GM13977 (cell line): ENCODE data around the gene ANKLE2.

Experiments used
- DNase-seq: peaks from one replicate; pipeline ENCODE4 v3.0.0; 2012; ENCODE audit warnings: low spot score
- in situ Hi-C: fragments of 300-500 bp; cut with MboI; formaldehyde crosslinking; loops from one replicate; pipeline ENCODE4 v1.12.0; 2022; ENCODE audit warnings: low sequenced_read_pairs, low pct_unique_long_range_greater_than_20kb, mixed read lengths, inconsistent platforms; ENCODE audit not compliant: unreplicated experiment
- TF ChIP-seq, protein P1 (sequence below): IDR thresholded peaks from 2 replicates; pipeline ENCODE4 v1.5.1; 2012; ENCODE audit warnings: mild to moderate bottlenecking, control low read depth; ENCODE audit not compliant: insufficient read depth; ENCODE audit errors: extremely low read depth, missing control alignments

The ANKLE2 gene

DNA sequence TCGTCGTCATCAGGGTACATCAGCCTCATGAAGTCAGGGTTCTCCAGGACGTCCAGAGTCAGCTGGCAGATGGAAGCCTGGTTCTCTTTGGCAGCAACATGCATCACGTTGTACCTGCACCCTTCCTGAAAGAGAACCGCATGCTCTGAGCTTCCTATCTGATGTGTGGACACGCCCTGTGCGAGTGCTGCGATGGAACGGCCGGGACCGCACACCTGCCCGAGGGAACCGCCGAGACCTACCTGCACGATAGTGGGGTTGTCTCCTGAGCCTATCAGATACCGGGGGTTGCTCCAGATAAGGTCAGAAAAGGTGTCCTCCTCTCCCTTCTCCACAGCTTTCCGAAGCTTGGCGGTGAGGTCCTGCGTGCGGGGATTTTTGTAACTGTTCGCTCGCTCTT, 13.7 kb downstream of the ANKLE2 start:
- DNase-seq = no peak
- in situ Hi-C loops = no loop called here
- TF ChIP-seq, protein P1, sequence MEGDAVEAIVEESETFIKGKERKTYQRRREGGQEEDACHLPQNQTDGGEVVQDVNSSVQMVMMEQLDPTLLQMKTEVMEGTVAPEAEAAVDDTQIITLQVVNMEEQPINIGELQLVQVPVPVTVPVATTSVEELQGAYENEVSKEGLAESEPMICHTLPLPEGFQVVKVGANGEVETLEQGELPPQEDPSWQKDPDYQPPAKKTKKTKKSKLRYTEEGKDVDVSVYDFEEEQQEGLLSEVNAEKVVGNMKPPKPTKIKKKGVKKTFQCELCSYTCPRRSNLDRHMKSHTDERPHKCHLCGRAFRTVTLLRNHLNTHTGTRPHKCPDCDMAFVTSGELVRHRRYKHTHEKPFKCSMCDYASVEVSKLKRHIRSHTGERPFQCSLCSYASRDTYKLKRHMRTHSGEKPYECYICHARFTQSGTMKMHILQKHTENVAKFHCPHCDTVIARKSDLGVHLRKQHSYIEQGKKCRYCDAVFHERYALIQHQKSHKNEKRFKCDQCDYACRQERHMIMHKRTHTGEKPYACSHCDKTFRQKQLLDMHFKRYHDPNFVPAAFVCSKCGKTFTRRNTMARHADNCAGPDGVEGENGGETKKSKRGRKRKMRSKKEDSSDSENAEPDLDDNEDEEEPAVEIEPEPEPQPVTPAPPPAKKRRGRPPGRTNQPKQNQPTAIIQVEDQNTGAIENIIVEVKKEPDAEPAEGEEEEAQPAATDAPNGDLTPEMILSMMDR = no peak

DNA sequence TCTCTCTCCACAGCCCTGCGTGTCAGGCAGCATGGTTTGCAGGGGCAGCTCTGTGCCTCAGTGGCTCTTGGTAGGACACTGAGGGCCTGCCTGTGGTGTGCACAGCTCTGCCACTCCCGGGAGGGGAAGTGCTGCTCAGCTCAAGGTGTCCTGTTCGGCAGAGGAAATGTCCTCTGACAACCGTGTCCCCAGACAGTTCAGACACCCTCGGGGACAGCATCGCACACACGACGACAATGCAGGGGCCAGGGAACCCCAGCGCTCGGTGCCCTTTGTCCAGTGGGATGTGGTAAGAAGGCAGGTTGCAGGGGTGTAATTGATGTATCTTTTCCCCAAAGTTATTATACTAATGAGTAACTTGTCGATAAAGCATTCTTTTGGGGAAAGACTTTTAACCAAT, 14.2 kb downstream of the ANKLE2 start:
- no peak for DNase-seq
- in situ Hi-C loops = no loop called here

DNA sequence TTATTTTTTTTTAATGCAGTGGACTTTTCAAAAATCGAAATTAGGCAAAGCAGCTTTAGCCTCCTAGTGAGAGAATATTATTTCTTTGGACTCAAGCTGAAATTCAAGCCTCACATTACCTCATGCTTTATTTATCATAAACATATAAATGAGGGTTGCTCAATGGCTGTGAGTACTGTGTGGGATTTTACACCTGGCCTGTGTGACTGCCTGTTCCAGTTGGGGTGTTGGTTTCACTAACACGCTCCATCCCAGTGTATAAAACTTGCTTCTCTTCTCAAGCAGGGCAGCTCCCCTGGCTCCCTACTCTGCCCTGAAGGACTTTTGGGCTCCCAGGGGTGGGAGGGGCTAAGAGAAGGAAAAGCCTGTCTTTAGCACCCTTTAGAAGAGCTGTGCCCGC, 15.0 kb downstream of the ANKLE2 start:
- TF ChIP-seq, protein P1 = no peak
- no peak for DNase-seq
- in situ Hi-C loops = no loop called here

More for the DNA sequence above, 14.2 kb downstream of the ANKLE2 start:
- TF ChIP-seq, protein P1 = no peak

DNA sequence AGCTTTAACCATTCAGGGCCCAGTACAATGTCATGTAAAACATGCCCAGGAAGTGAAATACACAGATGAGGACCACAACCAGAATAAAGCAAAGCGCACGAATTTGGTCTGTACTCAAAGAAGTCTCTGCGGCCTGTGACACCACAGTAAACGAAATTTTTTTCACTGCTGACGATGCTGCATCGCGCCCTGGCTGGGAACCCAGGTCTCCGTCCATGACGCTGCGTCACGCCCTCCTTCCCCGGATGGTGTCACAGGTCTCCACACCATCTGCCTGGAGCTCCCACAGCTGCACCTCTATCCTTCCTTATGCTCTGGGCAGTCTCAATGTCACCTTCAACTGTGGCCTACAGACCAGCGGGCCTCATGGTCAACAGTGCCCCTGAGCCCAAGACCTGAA, 17.8 kb downstream of the ANKLE2 start:
- in situ Hi-C loops = no loop called here
- TF ChIP-seq, protein P1 = no peak
- DNase-seq = no peak

DNA sequence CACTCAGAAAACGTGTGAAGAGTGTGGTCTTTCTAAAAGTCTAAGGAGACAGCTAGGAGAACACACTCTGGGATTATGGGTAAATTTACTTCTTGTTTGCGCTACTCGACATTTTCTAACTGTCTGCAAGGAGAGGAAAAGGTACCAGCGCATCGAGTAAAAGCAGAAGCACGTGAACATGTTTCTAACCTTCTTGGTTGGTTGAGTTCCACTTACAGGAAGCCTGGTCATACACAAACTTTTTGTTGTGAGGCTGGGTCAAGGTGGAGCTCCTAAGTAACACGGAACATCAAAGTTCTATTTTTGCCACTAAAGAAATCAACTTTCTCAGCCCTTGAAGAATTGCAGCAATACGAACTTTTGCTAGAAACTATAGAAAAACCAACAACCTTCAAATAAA, 20.0 kb downstream of the ANKLE2 start:
- no peak for DNase-seq
- TF ChIP-seq, protein P1 = no peak
- in situ Hi-C loops = no loop called here

DNA sequence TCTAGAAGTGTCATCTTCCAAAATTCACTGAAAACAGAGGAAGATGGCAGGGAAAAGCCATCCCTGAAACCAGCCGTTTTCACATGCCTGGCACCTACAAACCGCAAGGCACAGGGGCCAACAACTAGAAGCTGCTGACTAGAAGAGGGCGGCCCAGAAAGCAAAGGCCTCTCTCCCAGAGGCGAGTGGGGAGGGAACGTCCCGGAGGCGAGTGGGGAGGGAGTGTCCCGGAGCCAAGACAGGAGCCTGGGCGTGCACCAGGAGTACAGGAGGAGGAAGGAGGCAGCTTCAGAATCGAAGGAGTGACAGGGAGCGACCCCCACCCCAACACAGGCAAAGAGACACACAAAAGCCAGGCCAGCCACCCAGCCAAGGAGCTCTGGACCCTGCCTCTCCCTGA, 21.0 kb downstream of the ANKLE2 start:
- in situ Hi-C loops = no loop called here
- no peak for DNase-seq
- TF ChIP-seq, protein P1 = no peak

DNA sequence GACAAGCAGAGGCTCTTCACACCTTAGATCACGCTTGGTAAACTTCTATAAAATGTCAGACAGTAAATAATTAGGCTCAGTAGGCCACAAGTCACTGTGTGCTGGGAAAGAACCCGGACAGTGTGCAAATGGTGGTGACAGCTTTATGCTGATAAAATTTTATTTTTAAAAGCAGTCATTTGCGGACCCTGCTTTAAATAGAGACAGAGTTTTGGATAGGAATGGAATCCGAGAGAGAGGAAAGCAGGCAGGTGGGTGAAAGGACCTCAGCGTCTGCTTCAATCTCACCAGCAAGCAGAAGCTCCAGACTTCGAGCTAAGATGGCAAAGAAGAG, 21.4 kb downstream of the ANKLE2 start:
- TF ChIP-seq, protein P1 = no peak
- DNase-seq = no peak
- in situ Hi-C loops = no loop called here
